GM12864 (cell line): ENCODE data around the gene PRRT4.

Experiments used
- DNase-seq: peaks from one replicate; pipeline ENCODE4 v3.0.0-alpha.2; 2011; ENCODE audit warnings: low read depth
- H3K4me3 ChIP-seq: 2 replicates; pipeline ENCODE4 v1.5.1; 2011; ENCODE audit warnings: mild to moderate bottlenecking, low read depth, low read length, control low read depth
- TF ChIP-seq, protein P1 (sequence below): IDR thresholded peaks from 2 replicates; pipeline ENCODE4 v1.5.1; 2011; ENCODE audit warnings: low read depth, mild to moderate bottlenecking, moderate library complexity, low read length, control low read depth, inconsistent platforms; ENCODE audit errors: missing control alignments

The PRRT4 gene

DNA sequence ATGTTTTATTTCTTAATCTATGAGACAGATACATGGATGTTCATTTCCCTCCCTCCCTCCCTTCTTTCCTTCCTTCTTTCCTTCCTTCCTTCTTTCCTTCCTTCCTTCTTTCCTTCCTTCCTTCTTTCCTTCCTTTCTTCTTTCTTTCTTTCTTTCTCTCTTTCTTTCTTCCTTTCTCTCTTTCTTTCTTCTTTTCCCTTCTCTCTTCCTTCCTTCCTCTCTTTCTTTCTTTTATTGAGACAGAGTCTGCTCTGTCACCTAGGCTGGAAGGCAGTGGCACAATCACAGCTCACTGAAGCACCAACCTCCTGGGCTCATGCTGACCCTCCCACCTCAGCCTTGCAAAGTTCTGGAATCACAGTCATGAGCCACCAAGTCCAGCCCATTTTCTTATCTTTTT is 5.5 kb upstream of the PRRT4 start:
- TF ChIP-seq, protein P1, sequence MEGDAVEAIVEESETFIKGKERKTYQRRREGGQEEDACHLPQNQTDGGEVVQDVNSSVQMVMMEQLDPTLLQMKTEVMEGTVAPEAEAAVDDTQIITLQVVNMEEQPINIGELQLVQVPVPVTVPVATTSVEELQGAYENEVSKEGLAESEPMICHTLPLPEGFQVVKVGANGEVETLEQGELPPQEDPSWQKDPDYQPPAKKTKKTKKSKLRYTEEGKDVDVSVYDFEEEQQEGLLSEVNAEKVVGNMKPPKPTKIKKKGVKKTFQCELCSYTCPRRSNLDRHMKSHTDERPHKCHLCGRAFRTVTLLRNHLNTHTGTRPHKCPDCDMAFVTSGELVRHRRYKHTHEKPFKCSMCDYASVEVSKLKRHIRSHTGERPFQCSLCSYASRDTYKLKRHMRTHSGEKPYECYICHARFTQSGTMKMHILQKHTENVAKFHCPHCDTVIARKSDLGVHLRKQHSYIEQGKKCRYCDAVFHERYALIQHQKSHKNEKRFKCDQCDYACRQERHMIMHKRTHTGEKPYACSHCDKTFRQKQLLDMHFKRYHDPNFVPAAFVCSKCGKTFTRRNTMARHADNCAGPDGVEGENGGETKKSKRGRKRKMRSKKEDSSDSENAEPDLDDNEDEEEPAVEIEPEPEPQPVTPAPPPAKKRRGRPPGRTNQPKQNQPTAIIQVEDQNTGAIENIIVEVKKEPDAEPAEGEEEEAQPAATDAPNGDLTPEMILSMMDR, result no peak
- no peak for DNase-seq
- no peak overlapping the region for H3K4me3 ChIP-seq

DNA sequence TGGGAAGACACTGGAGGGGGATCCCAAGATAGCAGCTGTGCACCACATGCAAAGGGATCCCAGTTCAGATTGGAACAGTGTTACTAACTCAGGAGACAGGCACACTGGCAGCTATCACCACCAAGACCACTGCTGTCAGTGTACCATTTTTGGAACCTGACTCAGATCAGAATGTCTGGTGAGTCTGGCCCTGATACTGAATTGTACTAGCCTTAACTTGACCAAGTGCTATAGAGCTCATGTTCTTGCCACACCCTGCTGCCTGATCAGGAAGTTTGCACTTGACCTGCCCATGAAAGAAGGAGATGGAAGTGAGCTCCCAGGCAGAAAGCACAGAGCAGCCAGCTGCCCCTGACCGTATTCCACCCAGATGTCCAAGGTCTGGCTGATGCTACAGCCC is 4.8 kb upstream of the PRRT4 start:
- no peak for DNase-seq
- TF ChIP-seq, protein P1, result no peak
- no peak overlapping the region for H3K4me3 ChIP-seq

DNA sequence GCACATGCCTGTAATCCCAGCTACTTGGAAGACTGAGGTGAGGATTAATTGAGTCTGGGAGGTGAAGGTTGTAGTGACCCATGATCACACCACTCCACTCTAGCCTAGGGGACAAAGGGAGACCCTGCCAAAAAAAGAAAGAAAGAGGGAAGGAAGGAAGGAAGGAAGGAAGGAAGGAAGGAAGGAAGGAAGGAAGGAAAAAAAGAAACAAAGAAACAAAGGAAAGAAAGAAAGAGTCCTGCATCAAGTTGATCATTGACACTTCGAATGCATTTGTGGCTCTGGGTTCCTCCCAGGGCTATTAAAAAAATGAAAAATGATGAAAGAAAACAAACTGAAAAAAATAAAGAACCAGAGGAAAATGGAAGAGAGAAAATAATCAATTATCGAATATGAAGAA is 3.9 kb upstream of the PRRT4 start:
- TF ChIP-seq, protein P1, result no peak
- DNase-seq, result no peak
- H3K4me3 ChIP-seq, result no peak overlapping the region

DNA sequence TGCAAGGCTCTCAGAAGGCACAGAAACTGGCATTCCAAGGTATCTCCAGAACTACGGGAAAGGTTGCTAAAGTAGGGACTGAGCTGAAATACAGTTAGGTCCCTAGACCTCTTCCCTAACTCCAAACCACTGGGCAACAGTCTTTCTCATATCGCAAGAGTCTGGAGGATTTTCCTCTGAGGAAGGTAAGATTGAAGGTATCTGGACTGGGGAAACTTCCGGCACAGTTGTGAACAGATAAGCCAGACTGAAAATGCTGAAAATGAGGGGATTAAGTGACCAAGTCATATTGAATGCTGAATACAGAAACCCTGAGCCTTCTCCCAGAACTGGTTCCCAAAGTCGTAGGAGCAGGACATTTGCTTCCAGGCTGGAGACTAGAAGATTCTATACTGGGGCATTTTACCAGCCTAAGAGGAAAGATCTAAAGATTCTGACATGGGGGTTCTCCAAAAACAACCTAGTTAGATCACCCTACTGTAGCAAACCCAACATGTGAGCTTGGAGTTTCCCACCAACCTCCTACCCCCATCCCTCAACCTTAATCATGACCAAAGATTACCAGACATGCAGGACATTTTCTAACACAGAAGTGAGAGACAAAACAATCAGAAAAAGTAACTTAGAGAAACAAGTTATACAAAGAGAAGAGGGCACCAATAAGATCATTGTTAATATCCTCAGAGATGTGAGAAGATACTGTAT is 2.8 kb upstream of the PRRT4 start:
- H3K4me3 ChIP-seq, result no peak overlapping the region

GRCh38 chr7:128363261-128363721 is 1.8 kb upstream of the PRRT4 start:
- TF ChIP-seq, protein P1, result no peak
- no peak overlapping the region for H3K4me3 ChIP-seq
- DNase-seq, result no peak

More for the DNA sequence above, 2.8 kb upstream of the PRRT4 start:
- DNase-seq, result no peak
- TF ChIP-seq, protein P1, result no peak

GRCh38 chr7:128362670-128363069 is 1.2 kb upstream of the PRRT4 start:
- DNase-seq, result no peak
- TF ChIP-seq, protein P1, result no peak
- H3K4me3 ChIP-seq, result no peak overlapping the region

DNA sequence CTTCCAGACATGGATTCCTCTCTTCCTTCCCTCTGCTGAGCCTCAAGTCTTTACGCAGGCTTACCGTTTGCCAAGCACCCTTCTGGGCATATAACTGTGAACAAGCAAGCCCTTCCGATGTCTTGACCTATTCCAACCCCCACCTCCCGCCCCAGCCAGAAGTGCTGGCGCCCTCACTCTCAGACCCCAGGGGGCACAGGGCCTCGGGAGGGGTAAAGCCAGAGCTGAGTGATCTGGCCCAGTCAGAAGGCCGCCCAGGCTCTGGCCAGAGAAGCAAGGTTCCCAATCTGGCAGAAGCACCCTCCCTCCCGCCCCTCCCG is 1.2 kb downstream of the PRRT4 start:
- no peak for DNase-seq
- H3K4me3 ChIP-seq, result no peak overlapping the region
- TF ChIP-seq, protein P1, result no peak
